Measurements from ENCODE around the gene MYOM3. TPM values are rescaled to one million over a fixed set of nuclear protein-coding genes. Genes with fewer than 3 reads are reported as not detected.

The MYOM3 gene
- total and polyA plus RNA-seq, 11 donors, result 76.7 to 379 (median 288) TPM

DNA sequence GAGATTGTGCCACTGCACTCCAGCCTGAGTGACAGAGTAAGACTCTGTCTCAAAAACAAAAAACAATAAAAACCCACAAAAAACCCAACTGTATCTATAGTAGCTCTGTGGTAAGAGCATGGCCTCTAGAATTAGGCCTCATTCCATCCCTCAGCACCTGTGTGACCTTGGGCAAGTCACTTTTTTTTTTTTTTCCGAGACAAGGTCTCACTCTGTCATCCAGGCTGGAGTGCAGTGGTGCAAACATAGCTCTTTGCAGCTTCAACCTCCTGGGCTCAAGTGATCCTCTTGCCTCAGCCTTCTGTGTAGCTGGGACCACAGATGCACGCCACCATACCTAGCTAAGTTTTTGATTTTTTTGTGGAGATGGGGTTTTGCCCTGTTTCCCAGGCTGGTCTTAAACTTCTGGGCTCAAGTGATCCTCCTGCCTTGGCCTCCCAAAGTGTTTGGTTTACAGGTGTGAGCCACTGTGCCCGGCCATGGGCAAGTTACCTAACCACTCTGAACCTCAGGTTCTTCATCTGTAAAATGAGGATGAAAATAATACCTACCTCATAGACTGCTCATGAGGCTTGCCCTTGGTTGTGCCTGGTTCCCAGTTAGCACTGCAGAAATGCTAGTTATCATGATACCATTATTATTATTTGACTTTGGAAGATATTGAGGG lies 15.3 kb upstream of the MYOM3 start:
- TF ChIP-seq POLR2A (IDR thresholded peaks at IDR 0.05), result no peak
- TF ChIP-seq, protein P1, sequence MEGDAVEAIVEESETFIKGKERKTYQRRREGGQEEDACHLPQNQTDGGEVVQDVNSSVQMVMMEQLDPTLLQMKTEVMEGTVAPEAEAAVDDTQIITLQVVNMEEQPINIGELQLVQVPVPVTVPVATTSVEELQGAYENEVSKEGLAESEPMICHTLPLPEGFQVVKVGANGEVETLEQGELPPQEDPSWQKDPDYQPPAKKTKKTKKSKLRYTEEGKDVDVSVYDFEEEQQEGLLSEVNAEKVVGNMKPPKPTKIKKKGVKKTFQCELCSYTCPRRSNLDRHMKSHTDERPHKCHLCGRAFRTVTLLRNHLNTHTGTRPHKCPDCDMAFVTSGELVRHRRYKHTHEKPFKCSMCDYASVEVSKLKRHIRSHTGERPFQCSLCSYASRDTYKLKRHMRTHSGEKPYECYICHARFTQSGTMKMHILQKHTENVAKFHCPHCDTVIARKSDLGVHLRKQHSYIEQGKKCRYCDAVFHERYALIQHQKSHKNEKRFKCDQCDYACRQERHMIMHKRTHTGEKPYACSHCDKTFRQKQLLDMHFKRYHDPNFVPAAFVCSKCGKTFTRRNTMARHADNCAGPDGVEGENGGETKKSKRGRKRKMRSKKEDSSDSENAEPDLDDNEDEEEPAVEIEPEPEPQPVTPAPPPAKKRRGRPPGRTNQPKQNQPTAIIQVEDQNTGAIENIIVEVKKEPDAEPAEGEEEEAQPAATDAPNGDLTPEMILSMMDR (IDR thresholded peaks at IDR 0.05), result no peak
- ATAC-seq (no peak), DNase-seq (no peak)
- peak overlapping the region in 2 of 12 donors; percentile 72 to 74 for H3K27ac ChIP-seq
- H3K9me3 ChIP-seq, result peaks cover 0 to 25% (median 9%) of the 10 kb centered on the region in 12 donors
- H3K4me3 ChIP-seq, result no peak overlapping the region
- no peaks in the 10 kb centered on the region for H3K27me3 ChIP-seq
- WGBS, 4 donors, result 83 to 89% (median 88%) methylated on average over 3 of the region's 3 CpGs
- H3K36me3 ChIP-seq, result no peaks in the 10 kb centered on the region
- peaks cover 0 to 10% (median 0%) of the 10 kb centered on the region in 12 donors for H3K4me1 ChIP-seq
- intact Hi-C loops (cut with DNase I), result no loop called here

DNA sequence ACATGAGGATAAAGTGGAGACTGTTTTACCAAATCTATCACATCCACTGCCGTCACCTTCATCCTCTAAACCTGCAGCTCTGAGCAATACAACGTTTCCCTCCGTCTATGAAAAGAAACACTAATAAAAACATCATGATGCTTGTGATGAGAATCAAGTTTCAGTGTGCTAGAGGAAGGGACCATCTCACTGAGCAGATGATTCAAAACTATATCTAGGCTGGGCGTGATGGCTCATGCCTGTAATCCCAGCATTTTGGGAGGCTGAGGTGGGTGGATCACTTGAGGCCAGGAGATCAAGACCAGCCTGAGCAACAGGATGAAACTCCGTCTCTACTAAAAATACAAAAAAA lies 14.7 kb upstream of the MYOM3 start:
- peaks cover 0 to 10% (median 0%) of the 10 kb centered on the region in 12 donors for H3K4me1 ChIP-seq
- no peak for DNase-seq
- H3K27ac ChIP-seq, result peak overlapping the region in 9 of 12 donors; percentile 11 to 81 (median 72)
- no peaks in the 10 kb centered on the region for H3K36me3 ChIP-seq
- ATAC-seq, result no peak
- no peak overlapping the region for H3K4me3 ChIP-seq
- WGBS, 4 donors, result 70 to 81% (median 73%) methylated on average over 5 of the region's 5 CpGs
- H3K27me3 ChIP-seq, result no peaks in the 10 kb centered on the region
- no peak for TF ChIP-seq POLR2A (IDR thresholded peaks at IDR 0.05)
- TF ChIP-seq, protein P1 (IDR thresholded peaks at IDR 0.05), result no peak
- intact Hi-C loops (cut with DNase I), result no loop called here
- peaks cover 0 to 25% (median 9%) of the 10 kb centered on the region in 12 donors for H3K9me3 ChIP-seq

DNA sequence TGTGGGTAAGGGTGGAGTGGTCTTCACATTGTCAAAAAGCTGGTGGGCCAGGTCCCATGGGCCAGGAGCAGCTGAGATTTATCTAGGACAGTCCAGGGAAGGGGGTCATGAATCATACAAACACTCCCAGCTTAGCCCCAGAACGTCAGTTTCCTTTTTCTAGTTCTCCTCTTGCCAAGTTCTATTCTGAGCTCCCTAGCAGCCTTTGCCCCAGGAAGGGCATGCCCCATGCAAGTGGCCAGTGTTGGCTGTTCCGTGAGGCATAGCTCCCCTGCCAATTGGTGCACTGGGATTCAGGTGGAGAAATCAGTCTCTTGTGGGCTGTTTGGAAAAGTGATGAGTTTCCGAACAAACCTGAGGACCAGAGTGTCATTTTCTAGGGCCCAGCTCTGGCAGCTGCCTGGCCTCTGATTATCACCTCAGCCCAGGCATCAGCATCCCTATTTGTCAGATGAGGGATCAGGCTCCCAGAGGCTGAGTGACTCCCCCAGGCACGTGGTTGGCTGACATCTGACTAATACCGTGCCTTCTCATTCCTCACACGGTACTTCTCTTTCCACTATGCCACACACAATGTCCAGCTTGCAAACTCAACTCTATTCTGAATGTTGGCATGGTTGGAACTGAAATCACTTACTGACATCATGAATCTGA lies 14.2 kb upstream of the MYOM3 start:
- TF ChIP-seq, protein P1 (IDR thresholded peaks at IDR 0.05), result no peak
- no peak for TF ChIP-seq POLR2A (IDR thresholded peaks at IDR 0.05)
- peak overlapping the region; percentile 11 to 81 (median 66) for H3K27ac ChIP-seq
- no peaks in the 10 kb centered on the region for H3K36me3 ChIP-seq
- ATAC-seq (peak; percentile 49 to 87 (median 83)), DNase-seq (peak in 3 of 5 donors; percentile 36 to 69 (median 66))
- 12 to 33% (median 23%) methylated on average over 6 of the region's 6 CpGs for WGBS, 4 donors
- no peaks in the 10 kb centered on the region for H3K27me3 ChIP-seq
- H3K4me3 ChIP-seq, result no peak overlapping the region
- peaks cover 0 to 10% (median under 1%) of the 10 kb centered on the region in 12 donors for H3K4me1 ChIP-seq
- peaks cover 0 to 20% (median 9%) of the 10 kb centered on the region in 12 donors for H3K9me3 ChIP-seq
- intact Hi-C loops (cut with DNase I), result no loop called here

DNA sequence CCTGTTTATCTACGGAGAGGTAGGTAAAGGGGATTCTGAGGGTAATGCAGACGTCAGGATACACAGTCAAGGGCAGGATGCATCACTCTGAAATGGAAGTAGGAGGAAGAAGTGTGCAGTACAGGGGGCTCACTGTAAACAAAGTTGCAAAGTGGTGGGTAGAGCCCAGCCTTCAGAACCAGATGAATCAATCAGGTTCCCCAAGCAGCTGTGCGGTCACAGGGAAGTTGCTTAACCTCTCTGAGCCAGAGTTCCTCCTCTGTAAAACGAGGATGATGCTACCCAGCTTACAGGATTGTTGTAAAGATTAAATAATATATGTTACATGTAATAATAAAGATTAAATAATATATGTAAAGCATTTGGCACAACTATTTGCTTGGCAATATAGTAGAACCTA lies 13.5 kb upstream of the MYOM3 start:
- TF ChIP-seq, protein P1 (IDR thresholded peaks at IDR 0.05), result no peak
- TF ChIP-seq POLR2A (IDR thresholded peaks at IDR 0.05), result no peak
- Histone ChIP-seq H3K4me1 (peaks cover 0 to 16% (median 7%) of the 10 kb centered on the region in 12 donors), H3K36me3 (no peaks in the 10 kb centered on the region), H3K27ac (peak overlapping the region in 10 of 12 donors; percentile 41 to 81 (median 71)), H3K9me3 (peaks cover 0 to 13% (median 4%) of the 10 kb centered on the region in 12 donors), H3K27me3 (no peaks in the 10 kb centered on the region), H3K4me3 (no peak overlapping the region)
- intact Hi-C loops (cut with DNase I), result no loop called here
- WGBS, 4 donors, result 67 to 85% (median 81%) methylated on average over 4 of the region's 4 CpGs
- ATAC-seq (no peak), DNase-seq (peak in 1 of 5 donors; percentile 9)

Data from heart left ventricle (tissue), 16 donors.